Measurements from ENCODE around the gene ARHGAP25. TPM values are rescaled to one million over a fixed set of nuclear protein-coding genes. Genes with fewer than 3 reads are reported as not detected.

ARHGAP25 gene
- total and polyA plus RNA-seq, 9 donors: 8.5 to 30.5 (median 13.0) TPM

- TF ChIP-seq EP300 (IDR thresholded peaks at IDR 0.05) (no peak), POLR2A (IDR thresholded peaks at IDR 0.05) (no peak)
- TF ChIP-seq, protein P1, sequence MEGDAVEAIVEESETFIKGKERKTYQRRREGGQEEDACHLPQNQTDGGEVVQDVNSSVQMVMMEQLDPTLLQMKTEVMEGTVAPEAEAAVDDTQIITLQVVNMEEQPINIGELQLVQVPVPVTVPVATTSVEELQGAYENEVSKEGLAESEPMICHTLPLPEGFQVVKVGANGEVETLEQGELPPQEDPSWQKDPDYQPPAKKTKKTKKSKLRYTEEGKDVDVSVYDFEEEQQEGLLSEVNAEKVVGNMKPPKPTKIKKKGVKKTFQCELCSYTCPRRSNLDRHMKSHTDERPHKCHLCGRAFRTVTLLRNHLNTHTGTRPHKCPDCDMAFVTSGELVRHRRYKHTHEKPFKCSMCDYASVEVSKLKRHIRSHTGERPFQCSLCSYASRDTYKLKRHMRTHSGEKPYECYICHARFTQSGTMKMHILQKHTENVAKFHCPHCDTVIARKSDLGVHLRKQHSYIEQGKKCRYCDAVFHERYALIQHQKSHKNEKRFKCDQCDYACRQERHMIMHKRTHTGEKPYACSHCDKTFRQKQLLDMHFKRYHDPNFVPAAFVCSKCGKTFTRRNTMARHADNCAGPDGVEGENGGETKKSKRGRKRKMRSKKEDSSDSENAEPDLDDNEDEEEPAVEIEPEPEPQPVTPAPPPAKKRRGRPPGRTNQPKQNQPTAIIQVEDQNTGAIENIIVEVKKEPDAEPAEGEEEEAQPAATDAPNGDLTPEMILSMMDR (IDR thresholded peaks at IDR 0.05): no peak
- intact Hi-C loops (cut with DNase I): no loop called here
- Histone ChIP-seq H3K9me3 (no peaks in the 10 kb centered on the region), H3K27ac (no peak overlapping the region), H3K4me1 (ENCODE audit: insufficient read depth) (no peaks in the 10 kb centered on the region), H3K27me3 (no peaks in the 10 kb centered on the region), H3K36me3 (no peaks in the 10 kb centered on the region), H3K4me3 (no peak overlapping the region)
- DNase-seq: no peak
- WGBS, 3 donors: 88 to 92% (median 91%) methylated on average over 2 of the region's 2 CpGs
Measured at GRCh38 chr2:68863996-68864395, 129.4 kb downstream of the ARHGAP25 start.

DNA sequence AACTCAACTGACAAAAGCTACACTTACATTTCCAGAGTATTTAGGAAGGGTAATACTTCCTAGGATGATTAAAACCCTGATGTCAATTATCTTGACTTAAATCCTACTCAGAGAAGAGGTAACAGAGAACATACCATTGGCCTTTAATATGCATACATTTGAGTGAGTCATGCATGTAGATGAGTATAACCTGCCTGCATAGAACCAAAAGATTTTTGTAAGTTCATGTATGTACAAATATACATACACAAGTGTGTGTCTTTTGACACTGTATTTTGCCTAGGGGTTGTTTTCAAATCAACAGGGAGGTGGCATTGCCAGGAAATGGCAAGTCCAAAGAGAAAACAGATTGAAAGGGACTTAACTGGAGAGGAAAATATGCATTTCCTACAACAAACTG is 130.5 kb downstream of the ARHGAP25 start:
- Histone ChIP-seq H3K9me3 (no peaks in the 10 kb centered on the region), H3K4me1 (ENCODE audit: insufficient read depth) (no peaks in the 10 kb centered on the region), H3K27me3 (no peaks in the 10 kb centered on the region), H3K27ac (no peak overlapping the region), H3K4me3 (no peak overlapping the region), H3K36me3 (no peaks in the 10 kb centered on the region)
- no peak for DNase-seq
- intact Hi-C loops (cut with DNase I): no loop called here
- TF ChIP-seq EP300 (IDR thresholded peaks at IDR 0.05): no peak
- TF ChIP-seq POLR2A (IDR thresholded peaks at IDR 0.05): no peak
- TF ChIP-seq, protein P1 (IDR thresholded peaks at IDR 0.05): no peak

- H3K4me3 ChIP-seq: no peak overlapping the region
- 53 to 66% (median 63%) methylated on average over 2 of the region's 2 CpGs for WGBS, 3 donors
- intact Hi-C loops (cut with DNase I): no loop called here
- no peaks in the 10 kb centered on the region for H3K9me3 ChIP-seq
- TF ChIP-seq, protein P1 (IDR thresholded peaks at IDR 0.05): no peak
- TF ChIP-seq EP300 (IDR thresholded peaks at IDR 0.05) (no peak), POLR2A (IDR thresholded peaks at IDR 0.05) (no peak)
- no peaks in the 10 kb centered on the region for H3K4me1 ChIP-seq (ENCODE audit: insufficient read depth)
- no peak for DNase-seq
- no peak overlapping the region for H3K27ac ChIP-seq
- no peaks in the 10 kb centered on the region for H3K36me3 ChIP-seq
- no peaks in the 10 kb centered on the region for H3K27me3 ChIP-seq
Measured at GRCh38 chr2:68870215-68870614, 135.6 kb downstream of the ARHGAP25 start.

- intact Hi-C loops (cut with DNase I): no loop called here
- Histone ChIP-seq H3K27me3 (no peaks in the 10 kb centered on the region), H3K4me3 (no peak within 1 kb of the TSS), H3K27ac (no peak within 1 kb of the TSS), H3K4me1 (ENCODE audit: insufficient read depth) (no peaks in the 10 kb centered on the region), H3K9me3 (no peaks in the 10 kb centered on the region), H3K36me3 (no peaks in the 10 kb centered on the region)
- DNase-seq: no peak
- 84 to 88% (median 85%) methylated on average over 6 of the region's 6 CpGs for WGBS, 3 donors
- TF ChIP-seq EP300 (IDR thresholded peaks at IDR 0.05) (no peak), POLR2A (IDR thresholded peaks at IDR 0.05) (no peak)
- TF ChIP-seq, protein P1 (IDR thresholded peaks at IDR 0.05): no peak
Measured at GRCh38 chr2:68871159-68871764, 136.7 kb downstream of the ARHGAP25 start, which contains the start of gene BMP10. BMP10 (minus strand) TSS chr2:68871397; CDS start chr2:68871358, 39 bp downstream.

Other genes starting within 250 kb of the ARHGAP25 start
- not detected for gene PROKR1, start 91.2 kb upstream of the ARHGAP25 start, total RNA-seq
- under 1 TPM; 0.02 to 0.03 TPM for gene PROKR1, start 91.2 kb upstream of the ARHGAP25 start, polyA plus RNA-seq
- gene BMP10, start 136.6 kb downstream of the ARHGAP25 start, total RNA-seq: not detected
- gene BMP10, start 136.6 kb downstream of the ARHGAP25 start, polyA plus RNA-seq: not detected
- not detected for gene GKN2, start 218.1 kb downstream of the ARHGAP25 start, total RNA-seq
- gene GKN2, start 218.1 kb downstream of the ARHGAP25 start, polyA plus RNA-seq: under 1 TPM in 1 of 2 donors, not detected in 1; 0.77 TPM
- not detected for gene GKN1, start 239.8 kb downstream of the ARHGAP25 start, total RNA-seq
- not detected for gene GKN1, start 239.8 kb downstream of the ARHGAP25 start, polyA plus RNA-seq